NCI-H446 (cell line): Measurements from ENCODE around the gene PTK7.

Source experiments
- DNase-seq, 2 experiments: peaks; one replicate each; lab custom pipeline; 2025; lab: John Stamatoyannopoulos, UW

Gene PTK7

GRCh38 chr6:43207286-43207685, 131.2 kb downstream of the PTK7 start:
- no peak for DNase-seq
